Osteoblast (primary cell): ENCODE results near the gene SPG11. TPM values are rescaled to one million over a fixed set of nuclear protein-coding genes. Genes with fewer than 3 reads are reported as not detected.

Source experiments
- DNase-seq: peaks from one replicate; pipeline ENCODE4 v3.0.0; 2011; ENCODE audit warnings: low spot score, mixed read lengths; ENCODE audit not compliant: insufficient read length; ENCODE audit errors: missing footprints
- H2AFZ ChIP-seq: 2 replicates; pipeline ENCODE4 v1.6.0; 2011; ENCODE audit warnings: mild to moderate bottlenecking, low read length
- H3K27ac ChIP-seq: 2 replicates; pipeline ENCODE4 v1.5.1; 2011; ENCODE audit warnings: mild to moderate bottlenecking, low read depth, low read length, moderate library complexity
- H3K27me3 ChIP-seq: 2 replicates; pipeline ENCODE4 v1.6.0; 2012; ENCODE audit warnings: mild to moderate bottlenecking, control low read depth, inconsistent platforms, low read length, moderate library complexity; ENCODE audit not compliant: insufficient read depth
- H3K36me3 ChIP-seq: 2 replicates; pipeline ENCODE4 v1.5.1; 2011; ENCODE audit warnings: mild to moderate bottlenecking, low read length, control low read depth, moderate library complexity; ENCODE audit not compliant: insufficient read depth
- H3K4me1 ChIP-seq: 2 replicates; pipeline ENCODE4 v1.5.1; 2011; ENCODE audit warnings: mild to moderate bottlenecking, low read length, control low read depth, moderate library complexity; ENCODE audit not compliant: insufficient read depth
- H3K4me2 ChIP-seq: 2 replicates; pipeline ENCODE4 v1.6.0; 2011; ENCODE audit warnings: mild to moderate bottlenecking, low read length; ENCODE audit not compliant: insufficient read depth
- H3K4me3 ChIP-seq: fragments of 200-600 bp; sonication (generic); 3 replicates; pipeline ENCODE4 v1.5.1; 2012; ENCODE audit warnings: mild to moderate bottlenecking, low read length, inconsistent platforms; ENCODE audit not compliant: insufficient read depth
- H3K79me2 ChIP-seq: 2 replicates; pipeline ENCODE4 v1.6.0; 2012; ENCODE audit warnings: mild to moderate bottlenecking, low read length, control low read depth, inconsistent platforms; ENCODE audit not compliant: insufficient read depth
- H3K9me3 ChIP-seq: 2 replicates; pipeline ENCODE4 v1.5.1; 2011; ENCODE audit warnings: low read depth, low read length, control low read depth
- H4K20me1 ChIP-seq: 2 replicates; pipeline ENCODE4 v1.6.0; 2012; ENCODE audit warnings: mild to moderate bottlenecking, low read length, control low read depth; ENCODE audit not compliant: insufficient read depth
- CTCF ChIP-seq: IDR thresholded peaks from 2 replicates; pipeline ENCODE4 v1.5.1; 2011; ENCODE audit warnings: mild to moderate bottlenecking, low read depth, low read length, moderate library complexity; ENCODE audit errors: extremely low read depth
- small RNA-seq: library from RNA; depleted of rRNA; stranded (forward); fragments of <200 nt; gene quantifications from one replicate; pipeline ENCODE3, GENCODE V24; 2012
- total RNA-seq: library from RNA; depleted of rRNA; stranded (reverse); fragments of >200 nt; gene quantifications from 2 replicates; pipeline ENCODE4 v1.2.3, GENCODE V29; 2012

Gene SPG11
- total RNA-seq, 1 donor: 95.9 TPM

- Histone ChIP-seq H3K27ac (no peak overlapping the region), H3K27me3 (no peaks in the 10 kb centered on the region), H3K79me2 (no peaks in the 10 kb centered on the region), H3K9me3 (no peaks in the 10 kb centered on the region), H3K4me1 (no peaks in the 10 kb centered on the region), H3K4me2 (no peak overlapping the region), H3K36me3 (peaks cover 26% of the 10 kb centered on the region), H2AFZ (no peak overlapping the region), H3K4me3 (no peak overlapping the region), H4K20me1 (no peaks in the 10 kb centered on the region)
- no peak for TF ChIP-seq CTCF
- DNase-seq: no peak
Measured at GRCh38 chr15:44519537-44519936, 143.9 kb downstream of the SPG11 start.

GRCh38 chr15:44516436-44516835 lies 147.0 kb downstream of the SPG11 start:
- no peak overlapping the region for H2AFZ ChIP-seq
- H3K4me3 ChIP-seq: no peak overlapping the region
- no peak for DNase-seq
- no peak for TF ChIP-seq CTCF
- peaks cover 19% of the 10 kb centered on the region for H3K36me3 ChIP-seq
- no peak overlapping the region for H3K27ac ChIP-seq
- H3K9me3 ChIP-seq: no peaks in the 10 kb centered on the region
- no peaks in the 10 kb centered on the region for H3K4me1 ChIP-seq
- no peak overlapping the region for H3K4me2 ChIP-seq
- H4K20me1 ChIP-seq: no peaks in the 10 kb centered on the region
- no peaks in the 10 kb centered on the region for H3K27me3 ChIP-seq
- no peaks in the 10 kb centered on the region for H3K79me2 ChIP-seq

Small RNA genes within 50 kb of the gene (small RNA-seq; reads per million reads assigned to genes)
- gene RF00019: not detected

Other genes starting within 250 kb of the SPG11 start
- gene CTDSPL2, start 236.0 kb downstream of the SPG11 start, total RNA-seq: 59.5 and 75.3 TPM in 2 replicates
- gene EIF3J, start 126.5 kb downstream of the SPG11 start, total RNA-seq: 36.2 and 39.2 TPM in 2 replicates
- gene PATL2, start 47.7 kb upstream of the SPG11 start, total RNA-seq: 1.8 and 2.7 TPM in 2 replicates
- gene B2M, start 47.9 kb upstream of the SPG11 start, total RNA-seq: 3,371 and 4,170 TPM in 2 replicates
- gene TRIM69, start 72.9 kb upstream of the SPG11 start, total RNA-seq: 9.4 and 14.7 TPM in 2 replicates